Measurements from ENCODE around the gene ALKBH8. TPM values are rescaled to one million over a fixed set of nuclear protein-coding genes. Genes with fewer than 3 reads are reported as not detected.

ALKBH8 gene, protein sequence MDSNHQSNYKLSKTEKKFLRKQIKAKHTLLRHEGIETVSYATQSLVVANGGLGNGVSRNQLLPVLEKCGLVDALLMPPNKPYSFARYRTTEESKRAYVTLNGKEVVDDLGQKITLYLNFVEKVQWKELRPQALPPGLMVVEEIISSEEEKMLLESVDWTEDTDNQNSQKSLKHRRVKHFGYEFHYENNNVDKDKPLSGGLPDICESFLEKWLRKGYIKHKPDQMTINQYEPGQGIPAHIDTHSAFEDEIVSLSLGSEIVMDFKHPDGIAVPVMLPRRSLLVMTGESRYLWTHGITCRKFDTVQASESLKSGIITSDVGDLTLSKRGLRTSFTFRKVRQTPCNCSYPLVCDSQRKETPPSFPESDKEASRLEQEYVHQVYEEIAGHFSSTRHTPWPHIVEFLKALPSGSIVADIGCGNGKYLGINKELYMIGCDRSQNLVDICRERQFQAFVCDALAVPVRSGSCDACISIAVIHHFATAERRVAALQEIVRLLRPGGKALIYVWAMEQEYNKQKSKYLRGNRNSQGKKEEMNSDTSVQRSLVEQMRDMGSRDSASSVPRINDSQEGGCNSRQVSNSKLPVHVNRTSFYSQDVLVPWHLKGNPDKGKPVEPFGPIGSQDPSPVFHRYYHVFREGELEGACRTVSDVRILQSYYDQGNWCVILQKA
- total RNA-seq: 6.9 and 11.9 TPM in 2 replicates

DNA sequence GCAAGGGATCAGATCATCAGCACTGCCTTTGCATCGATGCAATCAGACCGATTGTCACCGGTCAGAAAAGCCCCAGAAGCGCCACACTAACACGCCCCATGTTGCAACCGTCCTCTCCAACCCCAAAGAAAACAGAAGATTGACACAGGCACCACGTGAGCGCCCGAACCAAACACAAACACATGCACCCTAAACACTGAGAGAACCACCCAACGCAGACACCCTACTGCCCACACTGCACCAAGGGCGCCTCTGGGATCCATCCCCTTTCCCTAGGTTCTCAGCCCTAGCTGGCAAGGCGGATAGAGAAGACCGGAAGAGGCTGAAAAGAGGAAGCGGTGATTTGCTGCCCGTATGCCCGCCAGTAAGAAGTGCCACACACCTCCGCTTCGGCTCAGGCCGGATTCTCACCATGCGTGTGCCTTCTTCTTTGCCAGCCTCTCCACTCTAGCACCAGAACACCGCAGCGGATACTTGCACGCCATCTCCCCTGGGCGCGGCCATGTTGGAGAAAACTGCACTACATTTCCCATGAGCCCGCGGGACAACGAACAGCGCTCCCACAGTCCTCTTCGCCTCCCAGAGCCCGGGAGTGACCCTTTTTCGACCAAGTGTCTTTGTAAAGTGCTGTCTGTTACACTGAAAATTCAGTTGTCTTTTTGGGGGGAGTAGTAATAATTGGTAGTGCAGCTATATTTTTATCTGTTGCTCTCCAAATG, at the start of gene ALKBH8:
ALKBH8 (minus strand) TSS at position 517 of the 719 bp plus-strand sequence. CDS start 4,842 bp downstream, outside the sequence.

DNA sequence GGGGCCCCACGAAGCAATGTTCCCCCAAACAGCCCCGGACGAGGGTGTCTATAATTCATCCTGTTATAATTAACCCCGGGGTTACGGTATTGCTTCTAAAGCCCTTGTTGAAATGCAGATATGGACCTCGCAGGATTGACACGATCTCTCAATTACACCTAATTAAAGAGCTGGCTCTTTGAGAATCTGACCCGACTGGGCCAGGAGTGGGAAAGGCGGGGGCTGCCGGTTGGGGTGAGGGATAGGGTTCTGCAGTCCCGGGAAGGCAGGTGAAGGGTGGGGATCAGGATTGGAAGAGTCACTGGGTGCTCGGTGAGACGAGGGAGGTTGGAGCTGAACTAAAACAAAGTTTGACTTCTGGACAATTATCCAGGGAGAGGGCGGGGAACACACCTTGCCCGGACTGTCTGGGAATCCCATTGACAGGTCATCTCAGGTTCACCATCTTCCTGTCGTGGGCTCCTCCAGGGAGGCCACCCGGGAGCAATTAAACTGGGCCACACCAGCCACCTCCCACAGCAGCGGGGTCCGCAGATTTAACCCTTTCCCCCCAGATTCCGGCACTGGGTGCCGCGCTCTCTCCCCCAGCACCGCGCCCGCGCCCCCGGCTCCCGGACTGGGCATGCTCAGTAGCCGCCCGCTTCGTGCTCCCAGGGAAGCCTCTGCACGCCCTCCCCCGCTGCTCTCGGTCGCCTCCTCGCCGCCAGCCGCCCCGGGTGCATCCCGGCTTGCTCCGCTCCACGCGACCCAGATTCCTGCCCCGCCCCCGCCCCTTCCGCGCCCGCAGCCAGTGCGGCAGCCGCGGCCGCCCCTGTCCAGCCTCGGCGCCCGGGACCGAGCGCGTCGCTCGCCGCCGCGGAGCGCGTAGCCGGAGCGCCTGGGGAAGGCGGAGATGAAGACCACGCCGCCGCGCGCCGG, 25.2 kb upstream of the ALKBH8 start, which contains the start of gene ELMOD1:
ELMOD1 (plus strand) TSS at position 688 of the 918 bp plus-strand sequence. CDS start 27,043 bp downstream, outside the sequence.

DNA sequence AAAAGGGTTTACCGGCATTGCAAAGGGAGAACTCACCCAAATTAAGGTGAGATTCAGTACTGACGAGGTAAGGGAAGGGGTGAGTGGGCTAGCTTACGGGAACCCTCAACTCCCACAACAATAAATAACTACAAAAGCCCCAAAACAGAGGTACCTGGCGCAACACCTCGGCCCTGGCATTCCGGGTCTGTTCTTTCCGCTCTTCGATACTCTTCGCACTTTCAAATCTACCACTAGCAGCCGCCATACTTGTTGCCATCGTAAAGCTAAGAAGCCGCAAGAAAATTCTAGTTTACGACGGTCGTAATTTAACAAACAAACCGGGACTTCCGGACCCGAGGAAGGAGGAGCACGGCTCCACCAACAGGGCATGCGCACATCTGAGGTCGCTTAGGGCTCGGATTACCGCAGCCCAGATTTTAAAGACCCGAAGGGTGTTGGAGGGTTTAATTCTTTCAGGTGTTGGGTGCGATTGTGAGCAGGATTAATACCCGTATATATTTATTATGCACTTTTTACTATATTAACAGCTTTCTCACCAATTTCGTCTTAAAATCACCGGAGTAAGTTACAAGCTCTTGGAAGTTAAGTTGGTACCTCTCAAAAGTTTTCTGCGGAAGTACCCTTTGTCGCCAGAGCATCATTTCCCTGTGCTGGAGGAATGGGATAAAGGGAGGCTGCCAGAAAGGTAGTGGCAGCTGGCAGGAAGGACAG, 107.8 kb downstream of the ALKBH8 start, which contains the start of gene CWF19L2:
CWF19L2 (minus strand) TSS at position 268 of the 714 bp plus-strand sequence; CDS start at position 259, 9 bp downstream.

Other genes with a start within 250 kb of the ALKBH8 start
- 12.2 and 12.7 TPM in 2 replicates for gene CWF19L2, start 107.9 kb downstream of the ALKBH8 start, total RNA-seq
- gene ELMOD1, start 25.4 kb upstream of the ALKBH8 start, total RNA-seq: 0.09 and 2.6 TPM in 2 replicates
- gene SLN, start 146.3 kb upstream of the ALKBH8 start, total RNA-seq: 0.09 TPM in 1 of 2 replicates, not detected in the other

Measured in endothelial cell of coronary artery (primary cell).